GM23338 (cell line): Measurements from ENCODE around the gene LCE1F. TPM values are rescaled to one million over a fixed set of nuclear protein-coding genes. Genes with fewer than 3 reads are reported as not detected.

Experiments used
- ATAC-seq: fragments of 200-7000 bp; cut with Tn5 transposase; 3 replicates; pipeline ENCODE4 v1.9.1; 2020
- DNase-seq: peaks from one replicate; pipeline ENCODE4 v3.0.0-alpha.2; 2015; ENCODE audit warnings: low spot score
- H2AFZ ChIP-seq: fragments of 200-600 bp; sonication (generic); 2 replicates; pipeline ENCODE4 v1.8.0; 2016; ENCODE audit warnings: antibody characterized with exemption, mild to moderate bottlenecking, moderate library complexity
- H3F3A ChIP-seq: fragments of 200-600 bp; sonication (generic); replicated peaks from 2 replicates; pipeline ENCODE4 v1.8.0; 2017; ENCODE audit warnings: antibody characterized with exemption, mixed run types, low read depth
- H3K27ac ChIP-seq: fragments of 200-600 bp; sonication (generic); 2 replicates; pipeline ENCODE4 v1.6.1; 2016; ENCODE audit warnings: low read depth
- H3K27me3 ChIP-seq: fragments of 200-600 bp; sonication (generic); 2 replicates; pipeline ENCODE4 v1.8.0; 2016; ENCODE audit warnings: mild to moderate bottlenecking, mixed run types, moderate library complexity; ENCODE audit not compliant: insufficient read depth
- H3K36me3 ChIP-seq: fragments of 200-600 bp; sonication (generic); 2 replicates; pipeline ENCODE4 v1.8.0; 2016; ENCODE audit warnings: mild to moderate bottlenecking; ENCODE audit not compliant: insufficient read depth
- H3K4me1 ChIP-seq: fragments of 200-600 bp; sonication (generic); 2 replicates; pipeline ENCODE4 v1.8.0; 2016; ENCODE audit warnings: mild to moderate bottlenecking, moderate library complexity; ENCODE audit not compliant: insufficient read depth
- H3K4me2 ChIP-seq: fragments of 200-600 bp; sonication (generic); 2 replicates; pipeline ENCODE4 v1.7.1; 2017; ENCODE audit warnings: mixed run types
- H3K4me3 ChIP-seq: fragments of 200-600 bp; sonication (generic); 2 replicates; pipeline ENCODE4 v1.6.1; 2016; ENCODE audit warnings: mixed run types
- H3K79me2 ChIP-seq: fragments of 200-600 bp; sonication (generic); replicated peaks from 2 replicates; pipeline ENCODE4 v1.8.0; 2017; ENCODE audit warnings: mild to moderate bottlenecking; ENCODE audit not compliant: insufficient read depth
- H3K9me2 ChIP-seq: fragments of 200-600 bp; sonication (generic); 2 replicates; pipeline ENCODE4 v1.8.0; 2017; ENCODE audit not compliant: insufficient read depth
- H4K20me1 ChIP-seq: fragments of 200-600 bp; sonication (generic); replicated peaks from 2 replicates; pipeline ENCODE4 v1.8.0; 2017; ENCODE audit warnings: mild to moderate bottlenecking; ENCODE audit not compliant: insufficient read depth
- H3K27ac Mint-ChIP-seq: 2 replicates; pipeline ENCODE4 v1.8.0; 2020; ENCODE audit warnings: inconsistent platforms, mild to moderate bottlenecking, moderate library complexity, mixed read lengths
- H3K27me3 Mint-ChIP-seq: 3 replicates; pipeline ENCODE4 v1.8.0; 2022; ENCODE audit warnings: low read depth, mild to moderate bottlenecking, moderate library complexity, mixed read lengths, inconsistent platforms; ENCODE audit not compliant: insufficient read depth, poor library complexity
- H3K36me3 Mint-ChIP-seq: 3 replicates; pipeline ENCODE4 v1.8.0; 2021; ENCODE audit warnings: low read depth, mild to moderate bottlenecking, inconsistent platforms, moderate library complexity, mixed read lengths
- H3K4me1 Mint-ChIP-seq: 3 replicates; pipeline ENCODE4 v1.8.0; 2020; ENCODE audit warnings: mild to moderate bottlenecking, inconsistent platforms, mixed read lengths
- H3K4me3 Mint-ChIP-seq: 3 replicates; pipeline ENCODE4 v1.8.0; 2021; ENCODE audit warnings: moderate library complexity, mild to moderate bottlenecking, inconsistent platforms, mixed read lengths
- H3K9me3 Mint-ChIP-seq: 3 replicates; pipeline ENCODE4 v1.8.0; 2020; ENCODE audit warnings: moderate library complexity, mild to moderate bottlenecking, inconsistent platforms, mixed read lengths
- CREB1 ChIP-seq: fragments of 250-450 bp; sonication (Bioruptor Pico); IDR thresholded peaks from 2 replicates; pipeline ENCODE4 v1.5.0; 2020; ENCODE audit warnings: low read depth, mild to moderate bottlenecking, moderate library complexity
- CTCF ChIP-seq, 2 experiments: fragments of 200-600 bp in 1 of 2; sonication (generic) in 1 of 2; conservative IDR thresholded peaks; 2 replicates each; pipeline versions ENCODE4 v1.5.1 to v1.6.1; 2016 to 2017; ENCODE audit warnings: antibody characterized with exemption in 2 of 2, low read depth in 2 of 2, mild to moderate bottlenecking in 2 of 2, moderate library complexity in 1 of 2
- ETS1 ChIP-seq: IDR thresholded peaks from 2 replicates; pipeline ENCODE4 v1.6.1; 2016; ENCODE audit warnings: antibody characterized with exemption
- EZH2phosphoT487 ChIP-seq: fragments of 200-600 bp; sonication (generic); IDR thresholded peaks from one replicate; pipeline ENCODE4 v1.8.1; 2018; ENCODE audit warnings: antibody characterized with exemption; ENCODE audit not compliant: unreplicated experiment
- NANOG ChIP-seq: IDR thresholded peaks from 2 replicates; pipeline ENCODE4 v1.6.1; 2016; ENCODE audit warnings: antibody characterized with exemption, borderline replicate concordance
- POLR2AphosphoS5 ChIP-seq: IDR thresholded peaks from 2 replicates; pipeline ENCODE4 v1.6.1; 2016; ENCODE audit warnings: antibody characterized with exemption, low read depth
- STAT1 ChIP-seq: IDR thresholded peaks from one replicate; pipeline ENCODE4 v1.6.1; 2016; ENCODE audit warnings: antibody characterized with exemption; ENCODE audit not compliant: unreplicated experiment
- ZNF331 ChIP-seq: fragments of 250-450 bp; sonication (Bioruptor Pico); IDR thresholded peaks from 2 replicates; pipeline ENCODE4 v1.5.0; 2020; ENCODE audit warnings: low read depth, mild to moderate bottlenecking, moderate library complexity
- ZNF462 ChIP-seq: fragments of 250-450 bp; sonication (Bioruptor Pico); IDR thresholded peaks from 2 replicates; pipeline ENCODE4 v1.5.0; 2020; ENCODE audit warnings: mild to moderate bottlenecking, moderate library complexity
- polyA plus RNA-seq: library from polyadenylated mRNA; unstranded; fragments of >200 nt; fragmentation: Nextera tagmentation; extraction: Ambion mirVana; gene quantifications from 2 replicates; pipeline ENCODE4 v1.2.1, GENCODE V29; 2016
- total RNA-seq: library from RNA; depleted of rRNA; stranded (reverse); fragments of >200 nt; shearing (Covaris generic); gene quantifications from 2 replicates; pipeline ENCODE4 v1.2.3, GENCODE V29; 2014

The LCE1F gene
- total and polyA plus RNA-seq, 2 experiments from 2014 or later = not detected

GRCh38 chr1:152747831-152748230 lies 27.1 kb upstream of the LCE1F start (continued):
- TF ChIP-seq CTCF (conservative IDR thresholded peaks at IDR 0.05; ENCODE audit: low read depth in 2 of 2) (no peak), ZNF331 (no peak), ETS1 (no peak), CREB1 (CRISPR knock-in tag) (no peak), EZH2phosphoT487 (no peak)

GRCh38 chr1:152752225-152752624 lies 22.7 kb upstream of the LCE1F start:
- no peaks in the 10 kb centered on the region; the same call in 1 of the 2 replicates for H4K20me1 ChIP-seq
- H3K36me3 ChIP-seq = no peaks in the 10 kb centered on the region
- H3K4me2 ChIP-seq = no peak overlapping the region
- H3K4me3 ChIP-seq = no peak overlapping the region
- Mint-ChIP-seq H3K27ac (no peak overlapping the region), H3K4me3 (no peak overlapping the region), H3K4me1 (peaks cover 11% of the 10 kb centered on the region; the same call in 2 of the 3 replicates), H3K9me3 (no peaks in the 10 kb centered on the region), H3K36me3 (no peaks in the 10 kb centered on the region), H3K27me3 (no peaks in the 10 kb centered on the region)
- no peaks in the 10 kb centered on the region for H3F3A ChIP-seq
- no peak for ATAC-seq
- 0 out of 2 replicates have a peak, but pooled peaks cover 5% of the 10 kb centered on the region for H3K9me2 ChIP-seq
- H3K27me3 ChIP-seq = no peaks in the 10 kb centered on the region
- no peak for TF ChIP-seq ETS1
- no peak for TF ChIP-seq ZNF462 (CRISPR knock-in tag)
- TF ChIP-seq STAT1 = no peak
- no peak for TF ChIP-seq NANOG
- TF ChIP-seq POLR2AphosphoS5 = no peak
- H3K4me1 ChIP-seq = no peaks in the 10 kb centered on the region; the same call in 1 of the 2 replicates
- H2AFZ ChIP-seq = no peak overlapping the region
- DNase-seq = no peak
- H3K79me2 ChIP-seq = no peaks in the 10 kb centered on the region
- H3K27ac ChIP-seq = no peak overlapping the region
